ENCODE measurements around the gene MCM6. TPM values are rescaled to one million over a fixed set of nuclear protein-coding genes. Genes with fewer than 3 reads are reported as not detected.

Gene MCM6
- polyA plus RNA-seq, 1 donor from 2014 or later, result 7.0 TPM

DNA sequence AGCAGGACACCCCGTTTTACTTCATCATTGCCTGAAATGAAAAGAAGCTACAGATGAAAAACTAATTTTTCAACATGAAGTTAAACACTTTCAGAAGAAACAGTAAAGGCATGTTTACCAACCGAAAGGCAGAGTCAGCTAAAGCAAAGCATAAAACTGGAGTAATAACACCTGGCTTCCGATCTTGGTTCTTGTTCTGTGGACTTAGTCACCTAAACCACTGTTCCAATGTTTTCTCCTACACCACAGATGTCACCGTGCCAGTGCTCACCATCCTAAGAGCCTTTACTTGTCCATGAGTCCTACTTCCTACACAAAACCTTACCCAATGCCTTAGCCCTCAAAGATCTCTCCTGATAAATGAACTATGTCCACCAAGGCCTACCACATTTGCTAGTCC is 13.5 kb downstream of the MCM6 start:
- Histone ChIP-seq H4K20me1 (ENCODE audit: insufficient read depth) (no peaks in the 10 kb centered on the region), H3K9me2 (ENCODE audit: insufficient read depth, low read length) (no peaks in the 10 kb centered on the region), H3K27me3 (ENCODE audit: insufficient read depth, low read depth, low read length) (no peaks in the 10 kb centered on the region), H3K4me2 (ENCODE audit: low read length) (no peak overlapping the region), H2AFZ (ENCODE audit: low read depth, low read length) (no peak overlapping the region), H3K27ac (ENCODE audit: low read length) (no peak overlapping the region), H3K9me3 (ENCODE audit: low read length) (no peaks in the 10 kb centered on the region), H3F3A (ENCODE audit: insufficient read depth, low read length, poor library complexity, severe bottlenecking) (no peaks in the 10 kb centered on the region), H3K4me3 (ENCODE audit: low read length) (no peak overlapping the region), H3K9ac (ENCODE audit: low read length) (no peak overlapping the region), H3K36me3 (ENCODE audit: insufficient read depth, low read length) (no peaks in the 10 kb centered on the region), H3K79me2 (replicated peaks; ENCODE audit: insufficient read depth, low read length) (no peaks in the 10 kb centered on the region)
- TF ChIP-seq, protein P1, sequence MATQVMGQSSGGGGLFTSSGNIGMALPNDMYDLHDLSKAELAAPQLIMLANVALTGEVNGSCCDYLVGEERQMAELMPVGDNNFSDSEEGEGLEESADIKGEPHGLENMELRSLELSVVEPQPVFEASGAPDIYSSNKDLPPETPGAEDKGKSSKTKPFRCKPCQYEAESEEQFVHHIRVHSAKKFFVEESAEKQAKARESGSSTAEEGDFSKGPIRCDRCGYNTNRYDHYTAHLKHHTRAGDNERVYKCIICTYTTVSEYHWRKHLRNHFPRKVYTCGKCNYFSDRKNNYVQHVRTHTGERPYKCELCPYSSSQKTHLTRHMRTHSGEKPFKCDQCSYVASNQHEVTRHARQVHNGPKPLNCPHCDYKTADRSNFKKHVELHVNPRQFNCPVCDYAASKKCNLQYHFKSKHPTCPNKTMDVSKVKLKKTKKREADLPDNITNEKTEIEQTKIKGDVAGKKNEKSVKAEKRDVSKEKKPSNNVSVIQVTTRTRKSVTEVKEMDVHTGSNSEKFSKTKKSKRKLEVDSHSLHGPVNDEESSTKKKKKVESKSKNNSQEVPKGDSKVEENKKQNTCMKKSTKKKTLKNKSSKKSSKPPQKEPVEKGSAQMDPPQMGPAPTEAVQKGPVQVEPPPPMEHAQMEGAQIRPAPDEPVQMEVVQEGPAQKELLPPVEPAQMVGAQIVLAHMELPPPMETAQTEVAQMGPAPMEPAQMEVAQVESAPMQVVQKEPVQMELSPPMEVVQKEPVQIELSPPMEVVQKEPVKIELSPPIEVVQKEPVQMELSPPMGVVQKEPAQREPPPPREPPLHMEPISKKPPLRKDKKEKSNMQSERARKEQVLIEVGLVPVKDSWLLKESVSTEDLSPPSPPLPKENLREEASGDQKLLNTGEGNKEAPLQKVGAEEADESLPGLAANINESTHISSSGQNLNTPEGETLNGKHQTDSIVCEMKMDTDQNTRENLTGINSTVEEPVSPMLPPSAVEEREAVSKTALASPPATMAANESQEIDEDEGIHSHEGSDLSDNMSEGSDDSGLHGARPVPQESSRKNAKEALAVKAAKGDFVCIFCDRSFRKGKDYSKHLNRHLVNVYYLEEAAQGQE (IDR thresholded peaks at IDR 0.05; ENCODE audit: borderline replicate concordance), result no peak
- no peak for TF ChIP-seq POLR2AphosphoS5 (IDR thresholded peaks at IDR 0.05)
- TF ChIP-seq TAF1 (IDR thresholded peaks at IDR 0.05; ENCODE audit: low read depth), result no peak
- no peak for TF ChIP-seq RAD21 (conservative IDR thresholded peaks at IDR 0.05)
- TF ChIP-seq, protein P2, sequence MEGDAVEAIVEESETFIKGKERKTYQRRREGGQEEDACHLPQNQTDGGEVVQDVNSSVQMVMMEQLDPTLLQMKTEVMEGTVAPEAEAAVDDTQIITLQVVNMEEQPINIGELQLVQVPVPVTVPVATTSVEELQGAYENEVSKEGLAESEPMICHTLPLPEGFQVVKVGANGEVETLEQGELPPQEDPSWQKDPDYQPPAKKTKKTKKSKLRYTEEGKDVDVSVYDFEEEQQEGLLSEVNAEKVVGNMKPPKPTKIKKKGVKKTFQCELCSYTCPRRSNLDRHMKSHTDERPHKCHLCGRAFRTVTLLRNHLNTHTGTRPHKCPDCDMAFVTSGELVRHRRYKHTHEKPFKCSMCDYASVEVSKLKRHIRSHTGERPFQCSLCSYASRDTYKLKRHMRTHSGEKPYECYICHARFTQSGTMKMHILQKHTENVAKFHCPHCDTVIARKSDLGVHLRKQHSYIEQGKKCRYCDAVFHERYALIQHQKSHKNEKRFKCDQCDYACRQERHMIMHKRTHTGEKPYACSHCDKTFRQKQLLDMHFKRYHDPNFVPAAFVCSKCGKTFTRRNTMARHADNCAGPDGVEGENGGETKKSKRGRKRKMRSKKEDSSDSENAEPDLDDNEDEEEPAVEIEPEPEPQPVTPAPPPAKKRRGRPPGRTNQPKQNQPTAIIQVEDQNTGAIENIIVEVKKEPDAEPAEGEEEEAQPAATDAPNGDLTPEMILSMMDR (IDR thresholded peaks at IDR 0.05; ENCODE audit: poor library complexity, severe bottlenecking), result no peak
- no peak for TF ChIP-seq MXI1 (conservative IDR thresholded peaks at IDR 0.05; ENCODE audit: poor library complexity, severe bottlenecking)
- no peak for TF ChIP-seq EZH2 (IDR thresholded peaks at IDR 0.05; ENCODE audit: borderline replicate concordance, insufficient read depth, low read length, poor library complexity, severe bottlenecking)
- TF ChIP-seq EP300 (conservative IDR thresholded peaks at IDR 0.05; ENCODE audit: poor library complexity, severe bottlenecking), result no peak
- TF ChIP-seq SMC3 (conservative IDR thresholded peaks at IDR 0.05; ENCODE audit: poor library complexity), result no peak

DNA sequence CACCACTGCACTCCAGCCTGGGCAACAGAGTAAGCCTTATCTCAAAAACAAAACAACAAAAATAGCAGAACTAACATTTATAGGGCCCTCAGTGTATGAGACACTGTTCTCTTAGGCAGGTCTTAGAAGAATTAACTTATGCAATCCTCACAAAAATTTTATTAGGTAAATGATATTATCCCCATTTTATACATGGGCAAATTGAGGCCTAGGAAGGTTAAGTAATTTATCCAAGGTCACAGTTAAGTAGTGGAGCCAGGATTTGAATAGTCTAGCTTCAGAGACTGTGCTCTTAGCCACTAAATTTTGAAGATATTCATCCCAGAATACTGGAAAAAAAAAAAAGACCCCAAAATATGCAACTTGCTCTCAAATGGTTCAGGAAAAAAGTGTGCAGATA is 22.8 kb downstream of the MCM6 start:
- Histone ChIP-seq H3K27me3 (ENCODE audit: insufficient read depth, low read depth, low read length) (no peaks in the 10 kb centered on the region), H3K9me3 (ENCODE audit: low read length) (no peaks in the 10 kb centered on the region), H3K9ac (ENCODE audit: low read length) (no peak overlapping the region), H3K79me2 (replicated peaks; ENCODE audit: insufficient read depth, low read length) (no peaks in the 10 kb centered on the region), H3K9me2 (ENCODE audit: insufficient read depth, low read length) (no peaks in the 10 kb centered on the region), H3K4me3 (ENCODE audit: low read length) (no peak overlapping the region), H4K20me1 (ENCODE audit: insufficient read depth) (no peaks in the 10 kb centered on the region), H3K27ac (ENCODE audit: low read length) (no peak overlapping the region), H2AFZ (ENCODE audit: low read depth, low read length) (no peak overlapping the region), H3K4me2 (ENCODE audit: low read length) (no peak overlapping the region), H3K36me3 (ENCODE audit: insufficient read depth, low read length) (no peaks in the 10 kb centered on the region), H3F3A (ENCODE audit: insufficient read depth, low read length, poor library complexity, severe bottlenecking) (no peaks in the 10 kb centered on the region)
- no peak for TF ChIP-seq EZH2 (IDR thresholded peaks at IDR 0.05; ENCODE audit: borderline replicate concordance, insufficient read depth, low read length, poor library complexity, severe bottlenecking)
- TF ChIP-seq EP300 (conservative IDR thresholded peaks at IDR 0.05; ENCODE audit: poor library complexity, severe bottlenecking), result no peak
- no peak for TF ChIP-seq RAD21 (conservative IDR thresholded peaks at IDR 0.05)
- TF ChIP-seq SMC3 (conservative IDR thresholded peaks at IDR 0.05; ENCODE audit: poor library complexity), result no peak
- TF ChIP-seq MXI1 (conservative IDR thresholded peaks at IDR 0.05; ENCODE audit: poor library complexity, severe bottlenecking), result no peak
- TF ChIP-seq POLR2AphosphoS5 (IDR thresholded peaks at IDR 0.05), result no peak
- TF ChIP-seq, protein P2 (IDR thresholded peaks at IDR 0.05; ENCODE audit: poor library complexity, severe bottlenecking), result no peak
- TF ChIP-seq, protein P1 (IDR thresholded peaks at IDR 0.05; ENCODE audit: borderline replicate concordance), result no peak
- no peak for TF ChIP-seq TAF1 (IDR thresholded peaks at IDR 0.05; ENCODE audit: low read depth)
